Keratinocyte (primary cell): Measurements from ENCODE around the gene OR4K5. TPM values are rescaled to one million over a fixed set of nuclear protein-coding genes. Genes with fewer than 3 reads are reported as not detected.

Experiments used
- DNase-seq: peaks from one replicate; pipeline ENCODE4 v3.0.0-alpha.2; 2011; ENCODE audit warnings: low read depth, missing footprints, low spot score
- FAIRE-seq: peaks from 2 replicates; lab custom pipeline; 2011; peaks lifted over from hg19 to GRCh38; lab: Jason Lieb, UNC
- H2AFZ ChIP-seq: 2 replicates; pipeline ENCODE4 v1.6.0; 2012; ENCODE audit warnings: low read length, control low read depth, inconsistent platforms; ENCODE audit not compliant: control insufficient read depth
- H3K27ac ChIP-seq: 2 replicates; pipeline ENCODE4 v1.5.1; 2011; ENCODE audit warnings: low read length; ENCODE audit not compliant: control insufficient read depth, insufficient read depth
- H3K27me3 ChIP-seq: 3 replicates; pipeline ENCODE4 v1.6.0; 2011; ENCODE audit warnings: low read length; ENCODE audit not compliant: control insufficient read depth, insufficient read depth; ENCODE audit errors: extremely low read depth
- H3K36me3 ChIP-seq, 2 experiments: 2 replicates in 1 of 2; 3 replicates in 1 of 2; pipeline ENCODE4 v1.5.1; 2011; ENCODE audit warnings: low read length in 2 of 2, mild to moderate bottlenecking in 1 of 2; ENCODE audit not compliant: control insufficient read depth in 2 of 2, insufficient read depth in 2 of 2; ENCODE audit errors: extremely low read depth in 1 of 2
- H3K4me1 ChIP-seq: 3 replicates; pipeline ENCODE4 v1.5.1; 2011; ENCODE audit warnings: low read length; ENCODE audit not compliant: control insufficient read depth, insufficient read depth; ENCODE audit errors: extremely low read depth
- H3K4me2 ChIP-seq: 3 replicates; pipeline ENCODE4 v1.6.0; 2011; ENCODE audit warnings: low read depth, low read length; ENCODE audit not compliant: control insufficient read depth, insufficient read depth; ENCODE audit errors: extremely low read depth
- H3K4me3 ChIP-seq, 3 experiments: fragments of 200-600 bp in 1 of 3; sonication (generic) in 1 of 3; 2 replicates in 2 of 3; 3 replicates in 1 of 3; pipeline ENCODE4 v1.5.1; 2011 to 2016; ENCODE audit warnings: low read length in 3 of 3, mild to moderate bottlenecking in 3 of 3, control low read depth in 2 of 3, inconsistent platforms in 1 of 3, low read depth in 1 of 3, mixed read lengths in 1 of 3, mixed run types in 1 of 3, moderate library complexity in 1 of 3; ENCODE audit not compliant: control insufficient read depth in 2 of 3, insufficient read depth in 2 of 3; ENCODE audit errors: extremely low read depth in 1 of 3
- H3K79me2 ChIP-seq: 2 replicates; pipeline ENCODE4 v1.6.0; 2012; ENCODE audit warnings: low read length; ENCODE audit not compliant: control insufficient read depth, insufficient read depth
- H3K9ac ChIP-seq: 3 replicates; pipeline ENCODE4 v1.6.0; 2011; ENCODE audit warnings: low read length; ENCODE audit not compliant: control insufficient read depth, insufficient read depth; ENCODE audit errors: extremely low read depth
- H3K9me1 ChIP-seq: 3 replicates; pipeline ENCODE4 v1.6.0; 2011; ENCODE audit warnings: low read length; ENCODE audit not compliant: control insufficient read depth, insufficient read depth; ENCODE audit errors: extremely low read depth
- H3K9me3 ChIP-seq: 2 replicates; pipeline ENCODE4 v1.5.1; 2012; ENCODE audit warnings: low read depth, low read length; ENCODE audit not compliant: control insufficient read depth
- H4K20me1 ChIP-seq: 3 replicates; pipeline ENCODE4 v1.6.0; 2011; ENCODE audit warnings: low read length; ENCODE audit not compliant: control insufficient read depth, insufficient read depth; ENCODE audit errors: extremely low read depth
- EZH2 ChIP-seq: IDR thresholded peaks from one replicate; pipeline ENCODE4 v1.6.1; 2012; ENCODE audit warnings: inconsistent platforms, mild to moderate bottlenecking, low read length, moderate library complexity
- dilution Hi-C: fragments of 300-500 bp; cut with MboI; formaldehyde crosslinking; loops from one replicate; pipeline ENCODE4 v1.7.0; 2020; ENCODE audit warnings: low sequenced_read_pairs; ENCODE audit not compliant: extremely low pct_ligation_motif_present
- polyA plus RNA-seq, 5 experiments: library from polyadenylated mRNA; depleted of rRNA in 3 of 5; stranded (reverse) in 3 of 5; stranded (forward) in 1 of 5; unstranded in 1 of 5; fragments of >200 nt; gene quantifications; 1 replicate in 1 of 5; 2 replicates in 3 of 5; 3 replicates in 1 of 5; pipeline versions ENCODE4 v1.2.1 to v1.2.3, GENCODE V29; 2011 to 2012; ENCODE audit warnings: missing spikeins in 2 of 5, low read depth in 1 of 5, low replicate concordance in 1 of 5
- TF ChIP-seq, protein P1 (sequence below), 3 experiments: IDR thresholded peaks in 1 of 3; conservative IDR thresholded peaks in 1 of 3; optimal IDR thresholded peaks in 1 of 3; 2 replicates in 2 of 3; 3 replicates in 1 of 3; pipeline versions ENCODE3 to v1.5.1; 2011; ENCODE audit warnings: low read length in 3 of 3, mild to moderate bottlenecking in 3 of 3, moderate library complexity in 2 of 3, control low read depth in 1 of 3, inconsistent platforms in 1 of 3; ENCODE audit not compliant: insufficient read depth in 2 of 3; ENCODE audit errors: extremely low read depth in 1 of 3

OR4K5 gene
- polyA plus RNA-seq, 1 donor (not counting 4 experiments of a cell fraction or from before 2014, with no cell fraction given): not detected

DNA sequence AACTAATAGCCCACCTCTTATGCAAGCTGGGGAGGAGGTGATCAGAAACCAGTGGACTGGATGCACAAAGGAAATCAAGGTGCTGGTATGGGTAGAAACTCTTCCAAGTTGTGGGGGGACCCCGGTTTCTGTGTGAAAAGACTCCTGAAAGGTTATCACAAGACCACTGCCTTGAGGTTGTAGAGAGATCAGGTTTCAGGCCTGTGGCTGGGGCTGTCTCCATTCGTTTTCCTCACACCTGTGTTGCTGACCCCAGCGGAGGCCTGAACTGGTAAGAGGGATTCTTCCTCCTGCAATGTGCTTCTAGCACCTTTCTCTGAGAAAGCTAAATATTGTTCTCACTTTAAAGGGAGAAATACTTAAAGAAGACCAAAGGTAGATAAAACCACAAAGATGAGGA, 9.3 kb upstream of the OR4K5 start:
- Histone ChIP-seq H3K27ac (no peak overlapping the region), H3K79me2 (no peaks in the 10 kb centered on the region), H3K9me1 (no peaks in the 10 kb centered on the region), H3K27me3 (no peaks in the 10 kb centered on the region), H3K4me3 (no peak overlapping the region), H3K9me3 (peaks cover 7% of the 10 kb centered on the region), H2AFZ (no peak overlapping the region), H3K9ac (no peak overlapping the region), H3K36me3 (no peaks in the 10 kb centered on the region), H3K4me2 (no peak overlapping the region), H4K20me1 (no peaks in the 10 kb centered on the region), H3K4me1 (no peaks in the 10 kb centered on the region)
- FAIRE-seq: no peak
- TF ChIP-seq EZH2: no peak
- TF ChIP-seq, protein P1, sequence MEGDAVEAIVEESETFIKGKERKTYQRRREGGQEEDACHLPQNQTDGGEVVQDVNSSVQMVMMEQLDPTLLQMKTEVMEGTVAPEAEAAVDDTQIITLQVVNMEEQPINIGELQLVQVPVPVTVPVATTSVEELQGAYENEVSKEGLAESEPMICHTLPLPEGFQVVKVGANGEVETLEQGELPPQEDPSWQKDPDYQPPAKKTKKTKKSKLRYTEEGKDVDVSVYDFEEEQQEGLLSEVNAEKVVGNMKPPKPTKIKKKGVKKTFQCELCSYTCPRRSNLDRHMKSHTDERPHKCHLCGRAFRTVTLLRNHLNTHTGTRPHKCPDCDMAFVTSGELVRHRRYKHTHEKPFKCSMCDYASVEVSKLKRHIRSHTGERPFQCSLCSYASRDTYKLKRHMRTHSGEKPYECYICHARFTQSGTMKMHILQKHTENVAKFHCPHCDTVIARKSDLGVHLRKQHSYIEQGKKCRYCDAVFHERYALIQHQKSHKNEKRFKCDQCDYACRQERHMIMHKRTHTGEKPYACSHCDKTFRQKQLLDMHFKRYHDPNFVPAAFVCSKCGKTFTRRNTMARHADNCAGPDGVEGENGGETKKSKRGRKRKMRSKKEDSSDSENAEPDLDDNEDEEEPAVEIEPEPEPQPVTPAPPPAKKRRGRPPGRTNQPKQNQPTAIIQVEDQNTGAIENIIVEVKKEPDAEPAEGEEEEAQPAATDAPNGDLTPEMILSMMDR (optimal IDR thresholded peaks at IDR 0.05 in 1 of 3, IDR thresholded peaks at IDR 0.05 in 1 of 3, conservative IDR thresholded peaks at IDR 0.05 in 1 of 3; ENCODE audit: extremely low read depth in 1 of 3, insufficient read depth in 2 of 3, low read length in 3 of 3): no peak
- dilution Hi-C loops: no loop called here
- DNase-seq: no peak

DNA sequence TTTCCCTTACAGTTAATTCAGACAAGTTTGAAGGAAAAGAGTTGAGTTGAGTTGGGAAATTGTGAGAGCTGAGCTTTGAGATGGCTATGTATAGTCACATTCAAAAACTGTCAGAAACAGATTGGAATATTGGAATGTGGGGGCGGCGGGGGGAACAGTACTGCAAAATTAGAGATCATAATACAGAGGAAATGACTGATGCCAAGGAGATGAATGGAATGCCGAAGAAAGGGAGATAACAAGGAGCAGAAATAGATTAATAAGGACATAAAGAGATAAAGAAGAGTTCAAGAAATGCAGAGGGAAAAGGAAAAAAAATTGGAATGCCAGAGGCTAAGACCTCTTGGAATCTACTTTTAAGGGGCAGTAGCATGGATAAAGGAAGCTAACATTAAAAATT, 3.2 kb upstream of the OR4K5 start:
- Histone ChIP-seq H3K9me1 (no peaks in the 10 kb centered on the region), H3K9me3 (no peaks in the 10 kb centered on the region), H4K20me1 (no peaks in the 10 kb centered on the region), H3K9ac (no peak overlapping the region), H3K27ac (no peak overlapping the region), H3K79me2 (no peaks in the 10 kb centered on the region), H3K36me3 (no peaks in the 10 kb centered on the region), H2AFZ (no peak overlapping the region), H3K4me1 (no peaks in the 10 kb centered on the region), H3K4me3 (no peak overlapping the region), H3K27me3 (no peaks in the 10 kb centered on the region), H3K4me2 (no peak overlapping the region)
- no peak for DNase-seq
- TF ChIP-seq, protein P1 (optimal IDR thresholded peaks at IDR 0.05 in 1 of 3, IDR thresholded peaks at IDR 0.05 in 1 of 3, conservative IDR thresholded peaks at IDR 0.05 in 1 of 3; ENCODE audit: extremely low read depth in 1 of 3, insufficient read depth in 2 of 3, low read length in 3 of 3): no peak
- dilution Hi-C loops: no loop called here
- FAIRE-seq: no peak
